K562 treated with DMSO at 1 percent for 12 hours (cell line): Measurements from ENCODE around the gene ZCRB1. TPM values are rescaled to one million over a fixed set of nuclear protein-coding genes. Genes with fewer than 3 reads are reported as not detected.

Experiments
- total RNA-seq: library from RNA; unstranded; fragments of 300-600 nt; gene quantifications from 2 replicates; pipeline ENCODE4 v1.2.3, GENCODE V29; 2022; ENCODE audit not compliant: insufficient read depth

ZCRB1 gene, protein sequence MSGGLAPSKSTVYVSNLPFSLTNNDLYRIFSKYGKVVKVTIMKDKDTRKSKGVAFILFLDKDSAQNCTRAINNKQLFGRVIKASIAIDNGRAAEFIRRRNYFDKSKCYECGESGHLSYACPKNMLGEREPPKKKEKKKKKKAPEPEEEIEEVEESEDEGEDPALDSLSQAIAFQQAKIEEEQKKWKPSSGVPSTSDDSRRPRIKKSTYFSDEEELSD
- 45.0 and 63.6 TPM in 2 replicates for total RNA-seq

DNA sequence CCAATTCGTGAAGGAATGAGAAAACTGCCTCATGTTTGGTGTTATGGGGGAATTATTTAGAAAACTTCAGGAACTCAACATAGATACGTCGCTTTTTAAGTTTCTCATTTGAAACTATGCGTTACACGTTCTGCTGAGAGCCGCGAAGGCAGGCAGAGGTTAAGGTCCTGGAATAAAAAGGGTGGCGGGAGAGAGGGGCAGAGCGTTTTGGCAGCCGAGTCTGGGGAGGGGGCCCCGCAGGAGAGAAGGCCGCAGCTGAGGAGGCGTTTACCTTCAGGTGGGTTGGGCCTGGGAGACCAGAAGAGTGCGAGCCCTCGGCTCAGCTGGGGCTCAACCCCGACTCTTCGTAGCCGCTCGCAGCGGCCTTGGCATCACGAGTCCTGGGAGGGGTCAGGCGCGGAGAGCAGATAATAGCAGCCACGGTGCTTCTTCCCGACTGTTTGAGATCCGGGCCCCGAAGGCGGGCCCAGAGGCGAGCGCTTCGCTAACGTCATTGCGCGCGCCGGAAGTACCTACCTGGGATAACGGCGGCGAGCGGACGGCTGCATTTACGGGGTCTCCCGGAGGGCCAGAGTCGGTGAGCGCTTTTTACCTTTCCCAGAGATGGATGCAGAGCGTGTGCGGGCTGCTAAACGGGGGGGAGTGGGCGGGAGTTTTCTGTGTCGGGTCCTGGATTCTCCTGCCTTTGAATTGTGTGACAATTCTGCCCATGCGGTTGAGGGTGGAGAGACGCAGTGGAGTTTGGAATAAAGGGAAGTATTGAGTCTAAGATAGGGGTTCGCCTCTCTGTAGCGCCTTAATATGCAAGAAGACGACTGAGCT lies at the start of gene ZCRB1, which contains the start of gene PPHLN1:
TSS of gene ZCRB1 (minus strand) at position 442 of the 822 bp plus-strand sequence. CDS start 1,992 bp downstream, outside the sequence.
TSS of gene PPHLN1 (plus strand) at position 515 of the 822 bp plus-strand sequence. CDS start 9,736 bp downstream, outside the sequence.

Other genes with a start within 250 kb of the ZCRB1 start
- 1.5 and 10.5 TPM in 2 replicates for gene GXYLT1, start 181.2 kb downstream of the ZCRB1 start, total RNA-seq
- 9.4 and 13.9 TPM in 2 replicates for gene YAF2, start 87.8 kb downstream of the ZCRB1 start, total RNA-seq
- 29.6 and 56.2 TPM in 2 replicates for gene PPHLN1, start 73 bp upstream of the ZCRB1 start, total RNA-seq